GM12891 (cell line): ENCODE measurements around the gene HS3ST3B1.

ENCODE experiments used
- PAX5 ChIP-seq: IDR thresholded peaks from 2 replicates; pipeline ENCODE4 v1.6.1; 2011; ENCODE audit warnings: low read length, moderate library complexity, mild to moderate bottlenecking; ENCODE audit not compliant: insufficient read depth, severe bottlenecking
- POLR2A ChIP-seq: IDR thresholded peaks from 2 replicates; pipeline ENCODE4 v1.6.1; 2011; ENCODE audit warnings: low read depth, low read length, control low read depth
- POLR2AphosphoS5 ChIP-seq: IDR thresholded peaks from 2 replicates; pipeline ENCODE4 v1.6.1; 2011; ENCODE audit warnings: low read depth, low read length, control low read depth
- SPI1 ChIP-seq: IDR thresholded peaks from 2 replicates; pipeline ENCODE4 v1.6.1; 2011; ENCODE audit warnings: low read depth, low read length, control low read depth
- TAF1 ChIP-seq: IDR thresholded peaks from 2 replicates; pipeline ENCODE4 v1.6.1; 2011; ENCODE audit warnings: low read depth, low read length, control low read depth

DNA sequence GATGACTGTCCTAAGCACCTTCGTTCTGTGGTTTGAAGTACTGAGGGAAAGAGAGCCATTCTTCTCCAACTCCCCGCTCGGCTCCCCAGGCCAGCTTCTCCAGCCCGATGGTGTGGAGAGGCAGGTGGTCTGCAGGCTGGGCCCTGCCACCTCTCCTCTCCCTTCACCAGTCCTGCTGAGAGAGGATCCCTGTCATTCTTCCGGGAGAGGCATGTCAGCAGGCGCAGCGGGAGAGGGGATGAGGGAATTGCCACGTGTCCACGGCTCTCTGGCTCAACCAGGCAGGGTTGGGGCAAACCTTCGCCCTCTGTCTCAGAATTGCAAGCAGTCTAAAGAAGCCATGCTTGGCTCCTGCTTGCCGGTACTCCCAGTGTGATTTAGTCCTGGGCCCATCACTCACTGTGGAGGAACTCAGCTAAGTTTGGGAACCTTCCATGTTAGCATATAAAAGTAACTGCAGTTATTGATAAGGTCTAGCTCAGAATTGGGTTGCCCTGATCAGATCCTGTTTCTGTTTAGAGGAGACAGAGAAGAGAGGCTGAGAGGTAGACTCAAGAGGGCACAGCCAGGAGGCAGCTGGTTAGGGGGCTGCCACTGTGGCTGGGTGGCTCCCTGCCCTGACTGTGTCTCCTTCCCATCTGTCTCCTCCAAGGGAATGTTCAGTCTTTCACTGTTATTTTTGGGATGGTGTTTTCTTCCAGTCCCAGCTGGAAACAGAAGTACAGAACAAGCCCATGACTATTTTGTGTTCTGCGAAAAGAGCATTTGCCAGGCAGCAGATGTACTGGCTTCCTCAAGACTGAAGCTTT is 17.4 kb downstream of the HS3ST3B1 start:
- TF ChIP-seq POLR2A: no peak
- no peak for TF ChIP-seq POLR2AphosphoS5
- no peak for TF ChIP-seq TAF1
- no peak for TF ChIP-seq PAX5
- no peak for TF ChIP-seq SPI1
